NCI-H345 (cell line): ENCODE results near the gene APBA2.

Experiments
- DNase-seq: peaks from one replicate; lab custom pipeline; 2025; lab: John Stamatoyannopoulos, UW

Gene APBA2

GRCh38 chr15:28983432-28984311 is 97.9 kb downstream of the APBA2 start:
- DNase-seq: no peak

- no peak for DNase-seq
These were observed 98.9 kb downstream of the APBA2 start for GRCh38 chr15:28984421-28985315.

GRCh38 chr15:28985316-28985645 is 99.5 kb downstream of the APBA2 start:
- DNase-seq: no peak

- no peak for DNase-seq
These were observed 99.9 kb downstream of the APBA2 start for GRCh38 chr15:28985691-28986090.

GRCh38 chr15:28986108-28986507 is 100.3 kb downstream of the APBA2 start:
- DNase-seq: no peak

GRCh38 chr15:28986726-28987125 is 101.0 kb downstream of the APBA2 start:
- no peak for DNase-seq

GRCh38 chr15:28987337-28987736 is 101.6 kb downstream of the APBA2 start:
- DNase-seq: no peak

GRCh38 chr15:28989239-28989830 is 103.6 kb downstream of the APBA2 start:
- DNase-seq: no peak

GRCh38 chr15:28989896-28990295 is 104.1 kb downstream of the APBA2 start:
- no peak for DNase-seq

- no peak for DNase-seq
These were observed 104.6 kb downstream of the APBA2 start for GRCh38 chr15:28990390-28990789.

- DNase-seq: no peak
These were observed 105.7 kb downstream of the APBA2 start for GRCh38 chr15:28991236-28992171.

GRCh38 chr15:28992336-28992864 is 106.6 kb downstream of the APBA2 start:
- no peak for DNase-seq

GRCh38 chr15:28993051-28993719 is 107.4 kb downstream of the APBA2 start:
- no peak for DNase-seq

GRCh38 chr15:28993720-28994053 is 107.9 kb downstream of the APBA2 start:
- DNase-seq: no peak

- DNase-seq: no peak
These were observed 108.5 kb downstream of the APBA2 start for GRCh38 chr15:28994142-28994830.

GRCh38 chr15:28994831-28995596 is 109.2 kb downstream of the APBA2 start:
- DNase-seq: no peak

- no peak for DNase-seq
These were observed 109.9 kb downstream of the APBA2 start for GRCh38 chr15:28995705-28996104.

- DNase-seq: no peak
These were observed 110.5 kb downstream of the APBA2 start for GRCh38 chr15:28996289-28996688.

GRCh38 chr15:28996953-28997352 is 111.2 kb downstream of the APBA2 start:
- no peak for DNase-seq
